Measurements from ENCODE around the gene HDGFL2.

Gene HDGFL2

DNA sequence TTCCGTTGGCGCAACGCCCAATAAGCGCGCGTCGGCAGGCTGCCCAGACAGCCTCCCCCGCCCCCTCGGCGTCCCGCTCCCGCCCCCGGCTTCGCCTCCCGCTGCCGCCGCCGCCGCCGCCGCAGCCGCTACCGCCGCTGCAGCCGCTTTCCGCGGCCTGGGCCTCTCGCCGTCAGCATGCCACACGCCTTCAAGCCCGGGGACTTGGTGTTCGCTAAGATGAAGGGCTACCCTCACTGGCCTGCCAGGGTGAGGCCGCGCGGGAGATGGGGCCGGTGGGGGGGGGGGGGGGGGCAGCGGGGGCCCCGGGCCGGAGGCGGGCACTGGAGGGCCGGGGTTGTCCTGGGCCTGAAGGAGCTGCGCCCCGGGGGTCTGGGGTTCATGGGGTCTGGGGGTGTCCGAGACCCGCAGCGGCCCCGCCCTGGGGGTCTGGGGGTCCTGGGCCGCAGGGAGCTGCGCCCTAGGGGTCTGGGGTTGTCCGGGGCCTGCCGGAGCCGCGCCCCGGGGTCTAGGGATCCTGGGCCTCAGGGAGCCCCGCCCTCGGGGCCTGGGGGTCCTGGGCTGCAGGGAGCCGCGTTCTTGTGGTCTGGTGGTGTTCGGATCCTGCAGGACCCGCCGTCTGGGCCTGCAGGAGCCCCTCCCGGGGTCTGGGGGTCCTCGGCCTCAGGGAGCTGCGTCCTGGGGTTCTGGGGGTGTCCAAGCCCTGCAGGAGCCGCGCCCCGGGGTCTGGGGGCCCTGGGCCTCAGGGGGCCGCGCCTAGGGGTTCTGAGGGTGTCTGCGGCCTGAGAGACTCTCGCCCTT lies at the start of gene HDGFL2:
Gene HDGFL2, plus strand, starts transcription at position 124 of the 801 bp plus-strand sequence. Its CDS starts 54 bp downstream, at position 178.
- DNase-seq: no peak

- DNase-seq: no peak
Observed at GRCh38 chr19:4423416-4424126, 48.5 kb upstream of the HDGFL2 start.

- DNase-seq: no peak
Observed at GRCh38 chr19:4425537-4425936, 46.6 kb upstream of the HDGFL2 start.

DNA sequence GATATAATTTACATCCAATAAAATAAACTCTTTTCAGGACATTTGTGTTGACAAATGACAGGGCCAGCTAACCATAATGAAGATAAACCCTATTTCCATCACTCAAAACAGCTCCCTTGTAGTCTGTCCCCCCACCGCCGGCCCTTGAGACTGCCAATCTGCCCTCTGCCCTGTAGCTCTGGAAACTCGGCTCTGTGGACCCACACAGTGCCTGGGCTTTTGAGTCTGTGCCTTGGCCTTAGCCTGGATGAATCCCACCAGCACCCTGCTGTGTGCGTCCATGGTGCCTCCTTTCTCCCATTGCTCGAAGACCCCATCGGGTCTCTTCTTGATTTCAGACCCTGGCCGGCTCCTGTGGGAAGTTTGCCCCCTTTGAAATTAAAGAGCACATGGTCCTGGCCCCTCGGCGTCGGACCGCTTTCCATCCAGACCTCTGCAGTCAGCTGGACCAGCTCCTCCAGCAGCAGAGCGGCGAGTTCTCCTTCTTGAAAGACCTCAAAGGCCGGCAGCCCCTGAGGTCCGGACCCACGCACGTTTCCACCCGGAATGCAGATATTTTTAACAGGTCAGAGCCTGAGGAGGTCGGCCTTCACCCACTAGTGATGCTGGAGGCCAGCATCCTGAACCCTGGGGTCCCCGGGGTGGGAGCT lies 43.6 kb upstream of the HDGFL2 start:
- DNase-seq: no peak

DNA sequence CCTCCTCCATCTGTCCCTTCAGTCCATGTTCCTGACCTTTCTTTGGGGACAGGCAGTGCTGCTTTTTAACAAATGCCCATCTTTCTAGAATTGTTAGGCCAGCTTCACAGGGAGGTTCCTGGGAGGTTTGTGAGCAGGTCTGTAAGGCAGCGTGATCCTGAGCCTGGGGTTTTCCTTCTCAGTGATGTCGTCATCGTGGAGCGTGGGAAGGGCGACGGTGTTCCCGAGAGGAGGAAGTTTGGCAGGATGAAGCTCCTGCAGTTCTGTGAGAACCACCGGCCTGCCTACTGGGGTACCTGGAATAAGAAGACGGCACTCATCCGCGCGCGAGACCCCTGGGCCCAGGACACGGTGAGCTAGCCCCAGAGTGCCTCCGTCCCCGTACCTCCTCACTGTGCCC lies 42.8 kb upstream of the HDGFL2 start:
- no peak for DNase-seq

DNA sequence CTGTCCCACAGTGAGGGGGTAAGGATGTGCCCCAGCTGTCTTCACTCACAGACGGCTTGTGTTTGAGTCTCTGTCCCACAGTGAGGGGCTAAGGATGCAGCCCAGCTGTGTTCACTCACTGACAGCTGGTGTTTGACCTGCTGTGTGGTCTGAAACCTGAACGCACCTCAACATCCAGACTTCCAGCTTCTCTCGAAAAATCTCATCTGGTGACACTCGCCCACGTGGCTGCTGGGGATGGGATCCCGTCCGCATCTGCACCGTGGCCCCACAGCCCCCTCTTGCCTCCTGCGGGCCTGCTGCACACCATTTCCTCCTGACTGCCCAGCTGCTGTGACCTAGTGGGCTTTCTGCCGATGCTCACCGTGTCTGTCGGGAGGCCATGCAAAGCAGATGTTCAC lies 42.3 kb upstream of the HDGFL2 start:
- no peak for DNase-seq

DNA sequence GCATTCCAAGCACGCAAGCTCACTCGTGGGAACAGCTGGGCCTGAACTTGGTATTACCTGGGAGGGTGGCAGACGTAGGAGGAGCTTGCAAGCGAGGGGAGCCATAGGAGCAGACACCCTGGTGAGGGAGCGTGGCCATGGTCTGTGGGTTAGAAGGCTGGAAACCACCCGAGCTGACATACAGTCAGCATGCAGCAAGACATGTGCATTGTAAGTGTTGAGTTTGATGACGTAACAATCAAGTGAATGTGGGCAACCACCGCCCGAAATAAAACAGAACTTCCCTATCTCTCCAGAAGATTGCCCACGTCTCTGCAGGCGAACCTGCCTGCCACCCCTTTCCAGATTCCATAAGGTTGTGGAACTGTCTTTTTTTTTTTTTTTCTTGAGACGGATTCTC lies 41.3 kb upstream of the HDGFL2 start:
- peak; percentile 24 for DNase-seq

DNA sequence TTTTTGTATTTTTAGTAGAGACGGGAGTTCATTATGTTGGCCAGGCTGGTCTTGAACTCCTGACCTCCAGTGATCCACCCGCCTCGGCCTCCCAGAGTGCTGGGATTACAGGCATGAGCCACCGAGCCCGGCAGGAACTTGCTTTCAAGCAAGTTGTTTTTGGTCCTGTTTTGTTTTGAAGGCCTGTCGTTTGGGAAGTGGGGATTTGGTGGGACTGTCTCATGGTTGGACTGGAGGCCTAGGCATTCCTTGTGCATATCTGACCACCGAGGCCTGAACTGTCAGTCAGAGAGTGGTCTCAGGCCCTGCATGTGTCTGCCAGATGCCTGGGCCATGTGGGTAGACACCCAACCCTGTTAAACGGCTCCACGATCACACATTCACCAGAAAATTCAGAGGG lies 40.8 kb upstream of the HDGFL2 start:
- DNase-seq: no peak

DNA sequence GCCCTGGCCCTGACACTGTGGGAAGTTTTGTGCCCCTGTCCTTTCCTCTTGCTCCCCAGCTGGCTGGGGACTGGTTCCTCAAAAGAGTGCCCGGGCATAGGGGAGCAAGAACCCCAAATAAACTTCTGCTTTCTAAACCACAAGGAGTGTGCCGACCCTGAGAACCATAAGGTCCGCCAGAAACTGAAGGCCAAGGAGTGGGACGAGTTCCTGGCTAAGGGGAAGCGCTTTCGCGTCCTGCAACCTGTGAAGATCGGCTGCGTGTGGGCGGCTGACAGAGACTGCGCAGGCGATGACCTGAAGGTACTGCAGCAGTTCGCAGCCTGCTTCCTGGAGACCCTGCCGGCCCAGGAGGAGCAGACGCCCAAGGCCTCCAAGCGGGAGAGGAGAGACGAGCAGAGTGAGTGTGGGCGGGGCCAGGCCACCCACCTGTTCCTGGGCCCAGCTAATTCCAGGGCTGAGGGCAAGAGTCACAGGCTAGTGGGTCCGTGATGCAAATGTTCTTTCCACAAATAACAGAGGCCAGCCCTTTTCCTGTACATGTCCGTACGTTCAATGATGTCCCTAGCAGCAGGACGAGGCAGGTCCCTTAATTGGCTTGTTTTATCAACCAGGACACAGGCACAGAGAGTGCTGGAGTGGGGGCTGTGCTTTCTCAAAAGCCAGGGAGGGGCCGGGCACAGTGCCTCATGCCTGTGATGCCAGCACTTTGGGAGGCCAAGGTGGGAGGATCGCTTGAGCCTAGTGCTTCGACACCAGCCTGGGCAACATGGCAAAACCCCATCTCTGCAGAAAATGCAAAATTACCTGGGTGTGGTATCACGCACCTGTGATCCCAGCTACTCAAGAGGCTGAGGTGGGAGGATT lies 40.1 kb upstream of the HDGFL2 start:
- DNase-seq: no peak

DNA sequence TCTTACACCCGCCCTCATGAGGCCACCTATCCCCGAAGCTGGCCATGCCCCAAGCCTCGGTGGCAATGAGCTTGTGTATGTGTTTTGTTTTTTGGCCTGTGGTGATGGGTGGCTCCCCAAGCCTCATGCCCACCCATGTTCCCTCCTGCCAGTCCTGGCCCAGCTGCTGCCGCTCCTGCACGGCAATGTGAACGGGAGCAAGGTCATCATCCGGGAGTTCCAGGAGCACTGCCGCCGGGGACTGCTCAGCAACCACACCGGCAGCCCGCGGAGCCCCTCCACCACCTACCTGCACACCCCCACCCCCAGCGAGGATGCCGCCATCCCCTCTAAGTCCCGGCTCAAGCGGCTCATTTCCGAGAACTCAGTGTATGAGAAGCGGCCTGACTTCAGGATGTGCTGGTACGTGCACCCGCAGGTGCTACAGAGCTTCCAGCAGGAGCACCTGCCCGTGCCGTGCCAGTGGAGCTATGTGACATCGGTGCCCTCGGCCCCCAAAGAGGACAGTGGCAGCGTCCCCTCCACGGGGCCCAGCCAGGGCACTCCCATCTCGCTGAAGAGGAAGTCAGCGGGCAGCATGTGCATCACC lies 39.1 kb upstream of the HDGFL2 start:
- no peak for DNase-seq

DNA sequence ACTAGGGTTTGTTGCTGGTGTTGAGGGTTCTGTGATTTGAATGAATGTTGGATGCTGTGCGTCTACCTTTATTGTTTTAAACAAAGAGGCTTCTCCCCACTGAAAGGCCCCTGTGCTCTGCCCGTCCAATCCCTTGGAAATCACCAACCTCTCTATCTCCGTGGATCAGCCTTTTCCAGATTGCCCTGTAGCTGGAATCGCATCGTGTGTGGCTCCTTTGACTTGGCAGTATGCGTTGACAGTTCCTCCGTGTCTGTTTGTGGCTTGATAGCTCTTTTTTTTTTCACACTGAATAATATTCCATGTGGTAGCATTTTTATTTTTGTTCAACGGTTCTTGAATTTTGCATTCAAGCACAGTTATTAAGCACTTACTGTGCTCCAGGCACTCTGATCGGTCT lies 37.7 kb upstream of the HDGFL2 start:
- DNase-seq: no peak

DNA sequence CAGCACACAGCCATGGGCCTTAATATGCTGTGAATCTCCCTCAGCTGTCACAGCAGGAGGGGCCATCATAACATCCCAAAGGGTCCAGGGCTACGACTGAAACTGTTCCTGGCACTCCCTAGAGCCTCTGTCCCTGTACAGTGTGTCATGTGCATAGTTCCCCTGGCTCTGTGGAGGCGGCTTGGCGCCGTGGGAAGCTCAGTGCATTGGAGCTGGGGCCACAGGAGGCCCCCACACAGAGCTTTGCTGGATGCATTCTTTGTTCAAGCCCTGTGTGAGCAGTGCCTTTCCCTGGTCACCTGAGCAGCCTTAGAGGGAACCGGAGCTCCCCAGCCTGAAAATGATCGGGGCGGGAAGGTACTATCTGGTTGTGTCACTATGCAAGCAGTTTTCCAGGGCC lies 35.9 kb upstream of the HDGFL2 start:
- DNase-seq: no peak

DNA sequence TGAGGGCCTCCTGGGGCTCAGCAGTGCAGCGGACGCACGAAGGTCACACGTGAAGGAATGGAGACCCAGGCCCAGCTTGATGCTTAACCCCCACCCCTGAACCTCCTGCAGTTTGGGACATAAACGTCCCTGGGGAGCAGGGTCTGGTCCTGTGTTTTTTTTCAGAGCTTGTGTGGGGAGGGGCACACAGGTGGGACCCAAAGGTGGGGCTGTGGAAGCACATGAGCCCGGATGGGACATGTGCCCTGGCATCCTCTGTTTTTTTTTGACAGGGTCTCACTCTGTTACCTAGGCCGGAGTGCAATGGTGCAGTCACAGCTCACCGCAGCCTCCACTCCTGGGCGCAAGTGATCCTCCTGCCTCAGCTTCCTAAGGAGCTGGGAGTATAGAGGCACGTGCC lies 35.0 kb upstream of the HDGFL2 start:
- DNase-seq: no peak

GRCh38 chr19:4439243-4439642 lies 32.9 kb upstream of the HDGFL2 start:
- no peak for DNase-seq

- no peak for DNase-seq
Observed at GRCh38 chr19:4441994-4442818, 29.9 kb upstream of the HDGFL2 start.

GRCh38 chr19:4442819-4443146 lies 29.3 kb upstream of the HDGFL2 start:
- no peak for DNase-seq

DNA sequence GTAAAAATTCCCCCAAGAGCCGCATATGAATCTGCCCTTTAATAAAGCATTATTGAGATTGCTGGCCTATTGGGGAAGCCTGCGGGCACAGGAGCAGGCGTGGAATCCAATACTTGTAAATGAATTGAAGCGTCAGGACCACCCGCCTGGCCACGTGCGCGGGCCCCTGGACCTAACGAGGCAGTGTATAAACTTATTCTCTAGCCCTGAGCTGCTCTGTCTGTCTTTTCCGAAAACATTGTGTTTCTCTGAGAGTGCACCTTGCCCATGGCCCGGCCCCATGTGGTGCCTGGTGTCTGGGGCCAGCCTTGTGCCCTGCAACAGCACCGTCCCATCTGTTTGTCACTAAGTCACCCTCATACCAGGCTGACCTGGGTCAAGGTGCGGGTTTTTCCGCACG lies 28.9 kb upstream of the HDGFL2 start:
- DNase-seq: no peak

GRCh38 chr19:4443966-4444764 lies 27.9 kb upstream of the HDGFL2 start:
- no peak for DNase-seq

GRCh38 chr19:4444765-4445741 lies 27.0 kb upstream of the HDGFL2 start:
- no peak for DNase-seq

Measured in SIG-M5 (cell line).